Osteoblast (primary cell): ENCODE data around the gene ANKS1B. TPM values are rescaled to one million over a fixed set of nuclear protein-coding genes. Genes with fewer than 3 reads are reported as not detected.
"Not testable (repeated sequence)": the region's sequence is repeated elsewhere in the genome, so short reads cannot be mapped to it uniquely, and the experiment has no call there.

Experiments used
- DNase-seq: peaks from one replicate; pipeline ENCODE4 v3.0.0; 2011; ENCODE audit warnings: low spot score, mixed read lengths; ENCODE audit not compliant: insufficient read length; ENCODE audit errors: missing footprints
- H2AFZ ChIP-seq: 2 replicates; pipeline ENCODE4 v1.6.0; 2011; ENCODE audit warnings: mild to moderate bottlenecking, low read length
- H3K27ac ChIP-seq: 2 replicates; pipeline ENCODE4 v1.5.1; 2011; ENCODE audit warnings: mild to moderate bottlenecking, low read depth, low read length, moderate library complexity
- H3K27me3 ChIP-seq: 2 replicates; pipeline ENCODE4 v1.6.0; 2012; ENCODE audit warnings: mild to moderate bottlenecking, control low read depth, inconsistent platforms, low read length, moderate library complexity; ENCODE audit not compliant: insufficient read depth
- H3K36me3 ChIP-seq: 2 replicates; pipeline ENCODE4 v1.5.1; 2011; ENCODE audit warnings: mild to moderate bottlenecking, low read length, control low read depth, moderate library complexity; ENCODE audit not compliant: insufficient read depth
- H3K4me1 ChIP-seq: 2 replicates; pipeline ENCODE4 v1.5.1; 2011; ENCODE audit warnings: mild to moderate bottlenecking, low read length, control low read depth, moderate library complexity; ENCODE audit not compliant: insufficient read depth
- H3K4me2 ChIP-seq: 2 replicates; pipeline ENCODE4 v1.6.0; 2011; ENCODE audit warnings: mild to moderate bottlenecking, low read length; ENCODE audit not compliant: insufficient read depth
- H3K4me3 ChIP-seq: fragments of 200-600 bp; sonication (generic); 3 replicates; pipeline ENCODE4 v1.5.1; 2012; ENCODE audit warnings: mild to moderate bottlenecking, low read length, inconsistent platforms; ENCODE audit not compliant: insufficient read depth
- H3K79me2 ChIP-seq: 2 replicates; pipeline ENCODE4 v1.6.0; 2012; ENCODE audit warnings: mild to moderate bottlenecking, low read length, control low read depth, inconsistent platforms; ENCODE audit not compliant: insufficient read depth
- H3K9me3 ChIP-seq: 2 replicates; pipeline ENCODE4 v1.5.1; 2011; ENCODE audit warnings: low read depth, low read length, control low read depth
- H4K20me1 ChIP-seq: 2 replicates; pipeline ENCODE4 v1.6.0; 2012; ENCODE audit warnings: mild to moderate bottlenecking, low read length, control low read depth; ENCODE audit not compliant: insufficient read depth
- total RNA-seq: library from RNA; depleted of rRNA; stranded (reverse); fragments of >200 nt; gene quantifications from 2 replicates; pipeline ENCODE4 v1.2.3, GENCODE V29; 2012
- TF ChIP-seq, protein P1 (sequence below): IDR thresholded peaks from 2 replicates; pipeline ENCODE4 v1.5.1; 2011; ENCODE audit warnings: mild to moderate bottlenecking, low read depth, low read length, moderate library complexity; ENCODE audit errors: extremely low read depth

The ANKS1B gene
- total RNA-seq, 1 donor: 2.2 TPM

DNA sequence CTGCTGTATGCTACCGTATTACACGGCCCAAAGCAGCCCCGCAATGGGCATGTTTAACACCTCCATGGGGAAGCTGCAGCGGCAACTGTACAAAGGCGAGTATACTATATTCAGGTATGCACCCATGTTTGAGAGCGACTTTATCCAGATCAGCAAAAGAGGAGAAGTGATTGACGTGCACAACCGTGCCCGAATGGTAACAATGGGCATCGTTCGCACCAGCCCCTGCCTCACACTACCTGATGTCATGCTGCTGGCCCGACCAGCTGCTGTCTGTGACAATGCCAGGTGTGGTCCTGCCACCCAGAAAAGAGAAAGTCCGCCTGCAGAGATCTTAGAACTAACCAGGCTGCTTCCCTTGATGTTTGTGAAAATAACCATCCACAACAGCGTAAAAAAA lies 336.6 kb downstream of the ANKS1B start:
- TF ChIP-seq, protein P1, sequence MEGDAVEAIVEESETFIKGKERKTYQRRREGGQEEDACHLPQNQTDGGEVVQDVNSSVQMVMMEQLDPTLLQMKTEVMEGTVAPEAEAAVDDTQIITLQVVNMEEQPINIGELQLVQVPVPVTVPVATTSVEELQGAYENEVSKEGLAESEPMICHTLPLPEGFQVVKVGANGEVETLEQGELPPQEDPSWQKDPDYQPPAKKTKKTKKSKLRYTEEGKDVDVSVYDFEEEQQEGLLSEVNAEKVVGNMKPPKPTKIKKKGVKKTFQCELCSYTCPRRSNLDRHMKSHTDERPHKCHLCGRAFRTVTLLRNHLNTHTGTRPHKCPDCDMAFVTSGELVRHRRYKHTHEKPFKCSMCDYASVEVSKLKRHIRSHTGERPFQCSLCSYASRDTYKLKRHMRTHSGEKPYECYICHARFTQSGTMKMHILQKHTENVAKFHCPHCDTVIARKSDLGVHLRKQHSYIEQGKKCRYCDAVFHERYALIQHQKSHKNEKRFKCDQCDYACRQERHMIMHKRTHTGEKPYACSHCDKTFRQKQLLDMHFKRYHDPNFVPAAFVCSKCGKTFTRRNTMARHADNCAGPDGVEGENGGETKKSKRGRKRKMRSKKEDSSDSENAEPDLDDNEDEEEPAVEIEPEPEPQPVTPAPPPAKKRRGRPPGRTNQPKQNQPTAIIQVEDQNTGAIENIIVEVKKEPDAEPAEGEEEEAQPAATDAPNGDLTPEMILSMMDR: no peak
- Histone ChIP-seq H4K20me1 (no peaks in the 10 kb centered on the region), H3K4me1 (no peaks in the 10 kb centered on the region), H3K9me3 (peaks cover 3% of the 10 kb centered on the region), H3K27me3 (no peaks in the 10 kb centered on the region), H2AFZ (no peak overlapping the region), H3K4me2 (no peak overlapping the region), H3K4me3 (no peak overlapping the region), H3K27ac (no peak overlapping the region), H3K79me2 (no peaks in the 10 kb centered on the region), H3K36me3 (no peaks in the 10 kb centered on the region)
- no peak for DNase-seq

DNA sequence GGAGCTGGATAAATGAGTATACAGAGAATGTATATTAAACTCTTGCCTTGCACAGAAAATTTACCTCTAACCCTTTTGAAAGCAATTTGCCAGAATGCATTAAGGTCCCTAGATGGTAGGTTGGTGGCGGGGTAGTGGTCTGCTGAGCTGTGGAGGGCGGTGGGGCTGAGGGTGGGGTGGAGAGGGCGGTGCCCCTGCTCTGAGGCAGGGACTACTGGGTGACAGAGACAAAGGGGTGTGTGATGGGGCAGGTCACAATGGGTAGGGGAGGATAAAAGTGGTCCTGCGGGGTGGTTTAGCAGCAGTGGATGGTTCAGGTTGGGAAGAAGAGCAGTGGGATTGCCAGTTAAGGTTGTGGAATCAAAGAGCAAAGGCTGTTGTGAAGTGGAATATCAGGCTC lies 337.3 kb downstream of the ANKS1B start, which contains the start of gene GARIN6:
Gene GARIN6, plus strand, starts transcription at position 301 of the 400 bp plus-strand sequence. CDS start 422 bp downstream, outside the sequence.
- TF ChIP-seq, protein P1: no peak

DNA sequence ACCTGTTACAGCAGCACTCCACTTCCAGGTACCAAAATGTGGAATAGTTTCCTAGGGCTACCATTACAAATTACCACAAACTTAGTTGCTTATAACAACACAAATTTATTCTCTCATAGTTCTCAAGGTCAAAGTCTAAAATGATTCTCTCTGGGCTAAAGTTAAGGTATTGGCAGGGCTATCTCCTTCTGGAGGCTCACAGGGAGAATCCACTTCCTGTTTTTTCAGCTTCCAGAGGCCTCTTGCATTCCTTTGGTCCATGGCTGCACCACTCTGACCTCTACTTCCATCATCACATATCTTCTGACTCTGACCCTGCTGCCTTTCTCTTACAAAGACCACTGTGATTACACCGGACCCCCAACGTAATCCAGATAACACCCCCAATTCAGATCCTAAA lies 340.1 kb downstream of the ANKS1B start:
- Histone ChIP-seq H3K4me2 (no peak overlapping the region), H3K4me1 (no peaks in the 10 kb centered on the region), H4K20me1 (no peaks in the 10 kb centered on the region), H3K36me3 (no peaks in the 10 kb centered on the region), H3K27ac (no peak overlapping the region), H3K9me3 (peaks cover 3% of the 10 kb centered on the region), H3K27me3 (no peaks in the 10 kb centered on the region), H3K79me2 (no peaks in the 10 kb centered on the region), H2AFZ (no peak overlapping the region), H3K4me3 (no peak overlapping the region)
- DNase-seq: no peak
- TF ChIP-seq, protein P1: no peak

More for the DNA sequence above, 337.3 kb downstream of the ANKS1B start, which contains the start of gene GARIN6:
- Histone ChIP-seq H3K4me1 (no peaks in the 10 kb centered on the region), H4K20me1 (no peaks in the 10 kb centered on the region), H3K79me2 (no peaks in the 10 kb centered on the region), H3K9me3 (peaks cover 3% of the 10 kb centered on the region), H3K4me2 (no peak within 1 kb of the TSS), H3K27ac (no peak within 1 kb of the TSS), H2AFZ (no peak within 1 kb of the TSS), H3K4me3 (no peak within 1 kb of the TSS), H3K36me3 (no peaks in the 10 kb centered on the region), H3K27me3 (no peaks in the 10 kb centered on the region)
- DNase-seq: no peak

DNA sequence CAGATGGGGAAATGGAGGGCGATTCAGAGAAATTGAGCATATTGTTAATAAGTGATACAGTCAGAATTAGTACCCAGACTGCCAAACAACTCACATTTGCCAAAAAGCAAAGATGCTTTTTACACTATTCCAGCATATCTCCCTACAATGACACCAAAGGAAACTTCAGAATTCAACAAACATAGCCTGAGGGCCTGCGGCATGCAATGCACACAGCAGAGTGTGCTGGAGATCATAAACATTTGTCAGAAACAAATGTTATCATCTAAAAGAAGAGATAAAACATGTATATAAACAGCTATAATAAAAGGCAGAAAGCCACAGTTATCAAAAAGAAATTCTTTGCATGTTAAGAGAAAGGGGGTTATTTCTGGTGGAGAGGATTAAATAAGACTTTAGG lies 357.3 kb downstream of the ANKS1B start:
- H3K79me2 ChIP-seq: no peaks in the 10 kb centered on the region
- no peaks in the 10 kb centered on the region for H3K36me3 ChIP-seq
- TF ChIP-seq, protein P1: no peak
- H3K27ac ChIP-seq: no peak overlapping the region
- H3K4me3 ChIP-seq: no peak overlapping the region
- no peak for DNase-seq
- H2AFZ ChIP-seq: no peak overlapping the region
- no peaks in the 10 kb centered on the region for H3K9me3 ChIP-seq
- H3K27me3 ChIP-seq: no peaks in the 10 kb centered on the region
- no peaks in the 10 kb centered on the region for H4K20me1 ChIP-seq
- H3K4me2 ChIP-seq: no peak overlapping the region
- no peaks in the 10 kb centered on the region for H3K4me1 ChIP-seq

DNA sequence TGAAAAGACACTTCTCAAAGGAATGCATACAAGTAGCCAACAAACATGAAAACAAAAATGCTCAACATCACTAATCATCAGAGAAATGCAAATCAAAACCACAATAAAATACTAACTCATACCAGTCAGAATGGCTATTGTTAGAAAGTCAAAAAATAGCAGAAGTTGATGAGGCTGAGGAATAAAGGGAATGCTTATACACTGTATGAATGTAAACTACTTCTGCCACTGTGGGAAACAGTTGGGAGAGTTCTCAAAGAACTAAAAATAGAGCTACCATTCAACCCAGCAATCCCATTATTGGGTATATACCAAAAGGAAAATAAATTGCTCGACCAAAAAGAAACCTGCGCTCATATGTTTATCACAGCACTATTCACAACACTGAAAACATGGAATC lies 360.1 kb downstream of the ANKS1B start:
- H3K36me3 ChIP-seq, H3K4me2 ChIP-seq, H3K4me3 ChIP-seq, DNase-seq, H3K27ac ChIP-seq, H4K20me1 ChIP-seq, H3K27me3 ChIP-seq, H3K9me3 ChIP-seq, H3K4me1 ChIP-seq, H3K79me2 ChIP-seq, H2AFZ ChIP-seq: not testable (repeated sequence)
